ENCODE results near the gene PRAME.

DNA sequence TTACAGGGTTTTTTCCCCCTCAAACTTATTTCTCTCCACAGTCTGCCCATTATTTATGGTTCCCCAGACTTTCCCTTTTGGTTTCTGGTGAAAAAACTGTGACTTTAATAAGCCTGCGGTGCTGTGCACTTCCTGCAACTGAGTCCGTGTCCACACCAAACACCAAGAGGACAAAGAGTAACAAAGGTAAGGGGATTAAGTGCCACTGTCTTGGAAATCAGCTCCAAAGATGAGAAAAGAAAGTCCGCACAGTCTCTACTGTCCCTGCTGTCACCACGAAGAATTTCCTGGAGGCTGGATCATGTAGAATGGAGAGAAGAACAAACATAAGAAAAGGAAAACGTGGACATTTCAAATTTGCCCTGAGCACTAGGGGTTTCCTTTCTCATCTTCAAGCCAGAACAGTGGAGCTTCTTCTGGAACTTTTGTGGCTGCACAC, 17.9 kb upstream of the PRAME start:
- no peak for TF ChIP-seq GATA3 (IDR thresholded peaks at IDR 0.05; ENCODE audit: low read depth, low read length)
- TF ChIP-seq GATA2 (IDR thresholded peaks at IDR 0.05; ENCODE audit: low read depth, low read length): no peak
